Erythroblast (primary cell): Measurements from ENCODE around the gene AKAP13.

Experiments
- GATA1 ChIP-seq: IDR thresholded peaks from 2 replicates; pipeline ENCODE4 v1.6.1; 2011; ENCODE audit warnings: low read depth, mild to moderate bottlenecking, control low read depth, low read length, moderate library complexity
- POLR2A ChIP-seq: IDR thresholded peaks from 2 replicates; pipeline ENCODE4 v1.6.1; 2011; ENCODE audit warnings: mild to moderate bottlenecking, low read length

GRCh38 chr15:85758655-85758978 is 378.2 kb downstream of the AKAP13 start:
- TF ChIP-seq POLR2A (no peak), GATA1 (no peak)
